ENCODE results near the gene ZPLD1. TPM values are rescaled to one million over a fixed set of nuclear protein-coding genes. Genes with fewer than 3 reads are reported as not detected.

ZPLD1 gene
- total RNA-seq, 2 experiments from 2014 or later = not detected

DNA sequence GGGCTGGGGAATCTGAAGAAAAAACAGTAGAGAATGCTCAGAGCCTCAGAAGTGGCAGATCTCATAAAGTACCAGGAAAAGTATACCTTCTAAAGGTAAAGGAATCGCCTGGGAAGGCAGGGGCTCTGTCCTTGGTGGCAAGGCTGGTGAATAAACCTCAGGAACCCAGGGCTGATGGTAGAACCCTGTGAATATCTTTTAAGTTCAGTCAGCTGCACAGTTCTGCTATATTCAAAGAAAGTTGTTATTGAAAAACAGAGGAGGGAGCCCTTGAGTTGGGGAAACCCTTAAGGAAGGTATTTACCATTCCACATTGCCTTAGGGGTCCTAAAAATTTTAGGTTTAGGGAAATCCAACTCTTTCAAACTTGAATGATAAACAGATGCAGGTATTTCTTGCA lies 31.2 kb downstream of the ZPLD1 start:
- Mint-ChIP-seq H3K4me1 (ENCODE audit: low read depth) (no peaks in the 10 kb centered on the region), H3K4me3 (no peak overlapping the region), H3K27me3 (peaks cover 19% of the 10 kb centered on the region), H3K36me3 (ENCODE audit: low read depth) (no peaks in the 10 kb centered on the region), H3K27ac (no peak overlapping the region), H3K9me3 (no peaks in the 10 kb centered on the region)
- no peak for ATAC-seq (ENCODE audit: poor library complexity)
- DNase-seq = no peak
- intact Hi-C loops (cut with DNase I, micrococcal nuclease) = no loop called here
- Histone ChIP-seq H3K9me3 (ENCODE audit: control insufficient read depth in 1 of 2, insufficient read depth in 1 of 2, low read length in 2 of 2) (no peaks in the 10 kb centered on the region), H3K36me3 (ENCODE audit: insufficient read depth, low read length) (no peaks in the 10 kb centered on the region), H3K27ac (ENCODE audit: low read depth in 1 of 2, low read length in 2 of 2) (no peak overlapping the region), H3K4me1 (ENCODE audit: insufficient read depth, low read length) (no peaks in the 10 kb centered on the region), H3K27me3 (ENCODE audit: control insufficient read depth in 1 of 2, insufficient read depth in 2 of 2, low read length in 2 of 2) (no peaks in the 10 kb centered on the region), H3K4me3 (ENCODE audit: low read length) (no peak overlapping the region)
- ChIA-PET POLR2A (no interaction called here), CTCF (no interaction called here)
- TF ChIP-seq CTCF (IDR thresholded peaks at IDR 0.05) = no peak

- Histone ChIP-seq H3K27me3 (ENCODE audit: control insufficient read depth in 1 of 2, insufficient read depth in 2 of 2, low read length in 2 of 2) (no peaks in the 10 kb centered on the region), H3K27ac (ENCODE audit: low read depth in 1 of 2, low read length in 2 of 2) (no peak overlapping the region), H3K4me3 (ENCODE audit: low read length) (no peak overlapping the region), H3K36me3 (ENCODE audit: insufficient read depth, low read length) (no peaks in the 10 kb centered on the region), H3K4me1 (ENCODE audit: insufficient read depth, low read length) (no peaks in the 10 kb centered on the region), H3K9me3 (ENCODE audit: control insufficient read depth in 1 of 2, insufficient read depth in 1 of 2, low read length in 2 of 2) (no peaks in the 10 kb centered on the region)
- intact Hi-C loops (cut with DNase I, micrococcal nuclease) = no loop called here
- Mint-ChIP-seq H3K36me3 (ENCODE audit: low read depth) (no peaks in the 10 kb centered on the region), H3K27me3 (peaks cover 5% of the 10 kb centered on the region), H3K4me1 (ENCODE audit: low read depth) (no peaks in the 10 kb centered on the region), H3K9me3 (no peaks in the 10 kb centered on the region), H3K4me3 (no peak overlapping the region), H3K27ac (no peak overlapping the region)
- DNase-seq (no peak), ATAC-seq (ENCODE audit: poor library complexity) (no peak)
- no peak for TF ChIP-seq CTCF (IDR thresholded peaks at IDR 0.05)
- POLR2A ChIA-PET = no interaction called here
- CTCF ChIA-PET = interaction anchor here (1.1 kb wide), 1 partner anchor 58 kb away, joined by 3 read pairs; no protein-coding TSS in a partner anchor
Observed at GRCh38 chr3:102470066-102470465, 35.3 kb downstream of the ZPLD1 start.

DNA sequence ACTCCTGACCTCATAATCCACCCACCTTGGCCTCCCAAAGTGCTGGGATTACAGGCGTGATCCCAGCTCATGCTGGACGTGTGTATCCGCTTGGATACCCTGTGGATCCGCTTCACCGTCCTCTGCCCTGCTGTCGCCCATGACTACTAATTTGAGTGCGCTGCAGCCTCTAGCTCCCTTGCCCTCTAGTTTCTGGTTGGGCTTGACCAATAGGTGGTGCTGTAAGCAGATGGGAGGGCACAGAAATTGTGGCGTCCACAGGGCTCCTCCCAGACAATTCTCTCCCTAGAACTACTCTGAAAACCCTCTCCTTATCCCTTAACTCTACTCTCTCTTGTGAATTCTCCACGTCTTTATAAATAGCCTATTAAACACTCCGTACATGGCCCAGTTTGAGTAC lies 36.2 kb downstream of the ZPLD1 start:
- ATAC-seq (ENCODE audit: poor library complexity) = no peak
- no peaks in the 10 kb centered on the region for H3K4me1 Mint-ChIP-seq (ENCODE audit: low read depth)
- peaks cover 5% of the 10 kb centered on the region for H3K27me3 Mint-ChIP-seq
- intact Hi-C loops (cut with DNase I, micrococcal nuclease) = no loop called here
- H3K36me3 Mint-ChIP-seq (ENCODE audit: low read depth) = no peaks in the 10 kb centered on the region
- no peaks in the 10 kb centered on the region for H3K27me3 ChIP-seq (ENCODE audit: control insufficient read depth in 1 of 2, insufficient read depth in 2 of 2, low read length in 2 of 2)
- peak in 1 of 14 experiments; percentile 2 for DNase-seq
- ChIA-PET POLR2A (no interaction called here), CTCF (no interaction called here)
- H3K4me1 ChIP-seq (ENCODE audit: insufficient read depth, low read length) = no peaks in the 10 kb centered on the region
- no peaks in the 10 kb centered on the region for H3K9me3 ChIP-seq (ENCODE audit: control insufficient read depth in 1 of 2, insufficient read depth in 1 of 2, low read length in 2 of 2)
- H3K27ac ChIP-seq (ENCODE audit: low read depth in 1 of 2, low read length in 2 of 2) = no peak overlapping the region
- H3K36me3 ChIP-seq (ENCODE audit: insufficient read depth, low read length) = no peaks in the 10 kb centered on the region
- no peaks in the 10 kb centered on the region for H3K9me3 Mint-ChIP-seq
- no peak overlapping the region for H3K4me3 ChIP-seq (ENCODE audit: low read length)
- H3K27ac Mint-ChIP-seq = no peak overlapping the region
- no peak for TF ChIP-seq CTCF (IDR thresholded peaks at IDR 0.05)
- no peak overlapping the region for H3K4me3 Mint-ChIP-seq

Data from CD4-positive, alpha-beta T cell (primary cell).